ENCODE measurements around the gene PEX13. TPM values are rescaled to one million over a fixed set of nuclear protein-coding genes. Genes with fewer than 3 reads are reported as not detected.
"Not testable (repeated sequence)": the region's sequence is repeated elsewhere in the genome, so short reads cannot be mapped to it uniquely, and the experiment has no call there.

The PEX13 gene
- total RNA-seq, 2 experiments from 2014 or later = 18.9 to 27.6 TPM

DNA sequence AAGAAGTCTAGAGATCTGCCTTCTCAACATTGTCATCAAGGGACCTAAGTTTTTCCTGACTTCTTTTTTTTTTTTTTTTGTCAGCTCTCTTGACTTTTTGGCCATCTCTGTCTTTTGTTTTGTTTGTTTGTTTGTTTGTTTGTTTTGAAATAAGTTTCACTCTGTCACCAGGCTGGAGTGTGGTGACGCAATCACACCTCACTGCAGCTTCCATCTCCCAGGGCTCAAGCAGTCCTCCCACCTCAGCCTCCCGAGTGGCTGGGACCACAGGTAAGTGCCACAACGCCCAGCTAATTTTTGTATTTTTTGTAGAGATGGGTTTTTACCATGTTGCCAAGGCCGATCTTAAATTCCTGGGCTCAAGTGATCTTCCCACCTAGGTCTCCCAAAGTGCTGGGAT is 6.2 kb downstream of the PEX13 start:
- no peak overlapping the region for H3K4me3 ChIP-seq (ENCODE audit: low read depth, low read length, poor library complexity, severe bottlenecking)
- peaks cover 10% of the 10 kb centered on the region for H3K4me1 ChIP-seq (ENCODE audit: insufficient read depth, low read length, poor library complexity, severe bottlenecking)
- H3K79me2 ChIP-seq (ENCODE audit: insufficient read depth, low read depth, low read length) = peaks cover 33% of the 10 kb centered on the region
- DNase-seq (ENCODE audit: low spot score) = no peak
- peaks cover 2% of the 10 kb centered on the region; the same call in 1 of the 2 replicates for H4K20me1 ChIP-seq (ENCODE audit: insufficient read depth, low read length)
- H3K27ac ChIP-seq (ENCODE audit: low read depth, low read length, poor library complexity, severe bottlenecking) = no peak overlapping the region
- ChIA-PET CTCF (ENCODE audit: unreplicated experiment) (no interaction called here), POLR2A (no interaction called here)
- H3K36me3 ChIP-seq (ENCODE audit: insufficient read depth, low read length) = peaks cover 48% of the 10 kb centered on the region
- no peak overlapping the region for H2AFZ ChIP-seq (ENCODE audit: low read length)
- intact Hi-C loops (cut with micrococcal nuclease; ENCODE audit: unreplicated experiment) = no loop called here
- TF ChIP-seq EZH2phosphoT487 (IDR thresholded peaks at IDR 0.05; ENCODE audit: borderline replicate concordance, low read depth, low read length) = no peak
- TF ChIP-seq, protein P1, sequence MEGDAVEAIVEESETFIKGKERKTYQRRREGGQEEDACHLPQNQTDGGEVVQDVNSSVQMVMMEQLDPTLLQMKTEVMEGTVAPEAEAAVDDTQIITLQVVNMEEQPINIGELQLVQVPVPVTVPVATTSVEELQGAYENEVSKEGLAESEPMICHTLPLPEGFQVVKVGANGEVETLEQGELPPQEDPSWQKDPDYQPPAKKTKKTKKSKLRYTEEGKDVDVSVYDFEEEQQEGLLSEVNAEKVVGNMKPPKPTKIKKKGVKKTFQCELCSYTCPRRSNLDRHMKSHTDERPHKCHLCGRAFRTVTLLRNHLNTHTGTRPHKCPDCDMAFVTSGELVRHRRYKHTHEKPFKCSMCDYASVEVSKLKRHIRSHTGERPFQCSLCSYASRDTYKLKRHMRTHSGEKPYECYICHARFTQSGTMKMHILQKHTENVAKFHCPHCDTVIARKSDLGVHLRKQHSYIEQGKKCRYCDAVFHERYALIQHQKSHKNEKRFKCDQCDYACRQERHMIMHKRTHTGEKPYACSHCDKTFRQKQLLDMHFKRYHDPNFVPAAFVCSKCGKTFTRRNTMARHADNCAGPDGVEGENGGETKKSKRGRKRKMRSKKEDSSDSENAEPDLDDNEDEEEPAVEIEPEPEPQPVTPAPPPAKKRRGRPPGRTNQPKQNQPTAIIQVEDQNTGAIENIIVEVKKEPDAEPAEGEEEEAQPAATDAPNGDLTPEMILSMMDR (conservative IDR thresholded peaks at IDR 0.05; ENCODE audit: low read length) = no peak
- H3K4me2 ChIP-seq (ENCODE audit: low read length) = no peak overlapping the region
- H3K9me3 ChIP-seq (ENCODE audit: low read length) = peaks cover 6% of the 10 kb centered on the region
- BruUV-seq (replicated peaks) = no TSS peak
- H3K9me2 ChIP-seq (ENCODE audit: insufficient read depth, low read length) = no peaks in the 10 kb centered on the region

GRCh38 chr2:61029533-61029932 is 12.0 kb downstream of the PEX13 start:
- POLR2A ChIA-PET = interaction anchor here (0.5 to 1.1 kb wide), 5 partner anchors 12 to 208 kb away, joined by 3 to 4 read pairs (median 3); no protein-coding TSS in a partner anchor
- Histone ChIP-seq H3K9me2 (ENCODE audit: insufficient read depth, low read length) (no peaks in the 10 kb centered on the region), H3K9me3 (ENCODE audit: low read length) (no peaks in the 10 kb centered on the region), H4K20me1 (ENCODE audit: insufficient read depth, low read length) (no peaks in the 10 kb centered on the region), H3K36me3 (ENCODE audit: insufficient read depth, low read length) (peaks cover 35% of the 10 kb centered on the region), H3K79me2 (ENCODE audit: insufficient read depth, low read depth, low read length) (no peaks in the 10 kb centered on the region), H3K4me3 (ENCODE audit: low read depth, low read length, poor library complexity, severe bottlenecking) (no peak overlapping the region), H2AFZ (ENCODE audit: low read length) (no peak overlapping the region), H3K4me1 (ENCODE audit: insufficient read depth, low read length, poor library complexity, severe bottlenecking) (no peaks in the 10 kb centered on the region), H3K4me2 (ENCODE audit: low read length) (no peak overlapping the region), H3K27ac (ENCODE audit: low read depth, low read length, poor library complexity, severe bottlenecking) (no peak overlapping the region)
- DNase-seq (ENCODE audit: low spot score) = no peak
- no TSS peak for BruUV-seq (replicated peaks)
- intact Hi-C loops (cut with micrococcal nuclease; ENCODE audit: unreplicated experiment) = no loop called here
- TF ChIP-seq, protein P1 (conservative IDR thresholded peaks at IDR 0.05; ENCODE audit: low read length) = no peak
- TF ChIP-seq EZH2phosphoT487 (IDR thresholded peaks at IDR 0.05; ENCODE audit: borderline replicate concordance, low read depth, low read length) = no peak
- CTCF ChIA-PET (ENCODE audit: unreplicated experiment) = no interaction called here

GRCh38 chr2:61034592-61034991 is 17.1 kb downstream of the PEX13 start:
- BruUV-seq (replicated peaks); H3K79me2 ChIP-seq (ENCODE audit: insufficient read depth, low read depth, low read length); H3K27ac ChIP-seq (ENCODE audit: low read depth, low read length, poor library complexity, severe bottlenecking); H3K9me2 ChIP-seq (ENCODE audit: insufficient read depth, low read length); H3K4me3 ChIP-seq (ENCODE audit: low read depth, low read length, poor library complexity, severe bottlenecking); H2AFZ ChIP-seq (ENCODE audit: low read length); CTCF ChIA-PET (ENCODE audit: unreplicated experiment); H4K20me1 ChIP-seq (ENCODE audit: insufficient read depth, low read length); intact Hi-C loops (cut with micrococcal nuclease; ENCODE audit: unreplicated experiment); H3K9me3 ChIP-seq (ENCODE audit: low read length); H3K4me1 ChIP-seq (ENCODE audit: insufficient read depth, low read length, poor library complexity, severe bottlenecking); H3K4me2 ChIP-seq (ENCODE audit: low read length); DNase-seq (ENCODE audit: low spot score): not testable (repeated sequence)
- peaks cover 41% of the 10 kb centered on the region for H3K36me3 ChIP-seq (ENCODE audit: insufficient read depth, low read length)
- POLR2A ChIA-PET = interaction anchor here (0.6 to 0.8 kb wide), 3 partner anchors 9 to 94 kb away, joined by 3 read pairs; no protein-coding TSS in a partner anchor

- H3K9me2 ChIP-seq (ENCODE audit: insufficient read depth, low read length); H3K9me3 ChIP-seq (ENCODE audit: low read length); H2AFZ ChIP-seq (ENCODE audit: low read length); H3K4me1 ChIP-seq (ENCODE audit: insufficient read depth, low read length, poor library complexity, severe bottlenecking); BruUV-seq (replicated peaks); H3K4me3 ChIP-seq (ENCODE audit: low read depth, low read length, poor library complexity, severe bottlenecking); H4K20me1 ChIP-seq (ENCODE audit: insufficient read depth, low read length); H3K79me2 ChIP-seq (ENCODE audit: insufficient read depth, low read depth, low read length); intact Hi-C loops (cut with micrococcal nuclease; ENCODE audit: unreplicated experiment); H3K27ac ChIP-seq (ENCODE audit: low read depth, low read length, poor library complexity, severe bottlenecking); CTCF ChIA-PET (ENCODE audit: unreplicated experiment); DNase-seq (ENCODE audit: low spot score); H3K4me2 ChIP-seq (ENCODE audit: low read length): not testable (repeated sequence)
- peaks cover 37% of the 10 kb centered on the region for H3K36me3 ChIP-seq (ENCODE audit: insufficient read depth, low read length)
- POLR2A ChIA-PET = interaction anchor here (0.6 kb wide), 1 partner anchor 9 kb away, joined by 3 read pairs; no protein-coding TSS in a partner anchor
These were observed 19.1 kb downstream of the PEX13 start for GRCh38 chr2:61036643-61037042.

All from OCI-LY7 (cell line).